ENCODE data around the gene ABLIM1.

Gene ABLIM1

DNA sequence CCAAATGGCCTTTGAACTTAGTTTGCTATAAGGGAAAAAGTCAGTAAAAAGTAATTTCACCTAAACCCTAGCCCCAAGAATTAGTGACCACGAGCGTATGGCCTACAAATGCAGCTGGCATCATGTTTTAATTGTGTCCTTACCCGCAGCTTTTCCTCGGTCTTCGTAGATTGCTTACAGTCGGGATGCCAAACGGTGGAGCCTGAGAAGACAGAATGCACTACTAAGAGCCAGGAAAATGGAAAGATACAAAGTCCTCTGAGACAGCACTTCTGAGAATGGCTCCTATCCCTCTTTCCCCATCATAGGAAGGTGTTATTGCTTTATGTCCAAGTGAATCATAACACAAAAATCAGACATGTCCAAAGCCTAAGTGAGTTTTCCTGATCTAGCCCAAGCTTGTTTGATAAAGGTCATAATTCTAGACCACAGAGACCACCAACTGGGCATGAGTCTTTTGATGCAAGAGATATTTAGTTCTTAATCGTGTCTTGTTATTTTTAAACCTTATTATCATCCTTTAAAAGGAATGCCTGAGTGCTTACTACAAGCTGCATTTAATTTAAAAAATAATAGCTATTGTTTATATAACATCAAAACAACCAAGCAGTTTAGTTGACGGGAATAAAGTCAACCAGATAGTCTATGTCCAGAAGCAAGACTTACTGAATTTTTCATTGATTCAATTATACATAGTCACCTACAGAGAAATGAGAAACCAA, 170.1 kb downstream of the ABLIM1 start:
- no peak for DNase-seq (ENCODE audit: low read depth)

DNA sequence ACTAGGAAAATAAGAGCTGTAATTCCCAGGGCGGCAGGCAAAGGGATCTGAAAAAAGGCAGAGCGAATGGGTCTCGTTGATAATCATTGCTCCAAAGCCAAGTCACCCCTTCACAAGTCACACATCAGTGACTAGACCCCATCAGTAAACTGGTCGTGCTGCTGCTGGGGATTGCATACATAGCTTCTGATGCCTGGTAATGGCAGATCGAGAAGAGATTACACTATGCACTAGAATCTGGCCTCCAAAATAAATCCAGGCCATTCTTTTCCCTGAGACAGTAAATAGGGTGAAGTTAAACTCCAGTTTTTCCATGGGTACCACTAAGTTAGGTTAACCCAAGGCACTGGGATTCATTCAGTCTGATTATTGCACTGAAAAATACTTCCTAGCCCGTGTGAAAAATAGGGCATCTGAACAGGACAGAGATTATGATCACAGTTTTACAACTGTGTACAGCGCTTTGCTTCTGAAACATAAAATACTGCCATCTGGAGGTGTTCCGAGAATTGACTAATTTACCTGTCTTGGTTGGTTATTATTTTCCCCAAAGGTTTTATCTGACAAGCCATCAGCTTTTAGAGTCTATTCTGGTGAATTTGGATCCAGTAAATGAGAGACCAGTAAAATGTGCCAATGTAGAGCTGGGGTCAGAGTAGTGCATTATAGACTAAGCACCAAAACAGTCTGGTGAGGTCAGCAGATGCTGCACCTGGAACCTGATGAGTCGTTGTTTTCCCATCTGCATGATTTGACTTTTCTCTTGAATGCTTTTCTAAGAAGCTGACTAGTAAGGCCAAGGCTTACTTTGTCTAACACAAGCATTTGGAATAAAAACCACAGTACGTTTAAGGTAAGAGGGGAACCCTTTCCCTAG, 170.9 kb downstream of the ABLIM1 start:
- DNase-seq (ENCODE audit: low read depth) = no peak

- no peak for DNase-seq (ENCODE audit: low read depth)
Measured at GRCh38 chr10:114485696-114486400, 172.2 kb downstream of the ABLIM1 start.

DNA sequence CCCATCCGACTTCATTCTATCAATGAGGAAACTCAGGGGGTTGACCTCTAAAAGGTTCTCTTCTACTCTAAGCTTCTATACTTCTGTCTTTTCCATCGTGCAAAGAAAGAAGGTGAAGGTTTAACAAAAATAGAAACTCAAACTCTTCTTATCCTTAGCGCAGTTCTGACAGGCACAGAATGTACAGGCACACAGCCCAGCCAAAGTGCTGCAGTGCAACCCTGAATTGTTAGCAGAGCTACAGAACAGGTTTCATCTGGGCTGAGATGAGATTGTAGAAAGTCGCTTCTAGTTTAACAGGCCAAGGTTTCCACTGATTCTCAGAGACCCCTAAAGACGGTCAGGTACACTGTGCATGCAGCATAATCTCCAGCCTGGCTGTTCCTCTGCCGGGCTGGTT, 174.5 kb downstream of the ABLIM1 start:
- no peak for DNase-seq (ENCODE audit: low read depth)

DNA sequence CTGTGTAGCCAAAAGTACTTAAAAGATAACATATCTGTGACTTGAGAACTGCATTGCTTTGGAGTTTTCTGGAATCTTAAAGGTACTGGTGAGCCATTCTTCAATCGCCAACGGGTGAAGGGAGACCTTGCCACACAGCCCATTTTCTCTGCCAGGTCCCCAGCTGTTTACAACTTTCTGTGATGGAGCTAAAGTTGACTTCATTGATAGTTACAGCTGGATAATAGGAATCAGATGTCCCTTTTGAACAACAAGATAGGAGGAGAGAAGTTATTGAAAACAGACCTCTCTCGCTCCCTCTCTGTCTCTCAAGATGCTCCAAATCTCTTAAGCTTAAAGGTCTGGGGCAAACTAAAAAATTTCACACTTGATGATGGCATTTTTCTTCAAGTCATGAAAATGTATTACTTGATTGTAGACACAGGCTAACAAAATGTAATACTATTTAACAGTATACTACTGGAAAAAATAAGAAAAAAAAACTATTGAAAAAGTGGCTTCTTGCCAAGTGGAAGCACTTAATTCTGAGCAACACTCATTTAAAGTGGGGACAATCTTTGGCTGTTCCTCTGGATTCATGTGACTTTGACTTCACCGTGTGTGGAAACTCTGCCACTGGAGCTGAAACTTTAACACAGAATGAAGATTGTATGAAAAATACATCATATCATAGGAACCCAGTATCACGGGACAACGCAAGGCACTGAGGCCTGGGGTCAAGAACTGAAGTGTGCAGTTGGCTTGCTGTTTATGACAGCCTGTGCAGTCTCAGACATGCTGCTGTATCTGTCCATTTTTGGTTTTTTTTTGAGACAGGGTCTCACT, 175.4 kb downstream of the ABLIM1 start:
- no peak for DNase-seq (ENCODE audit: low read depth)

GRCh38 chr10:114481055-114481454, 177.0 kb downstream of the ABLIM1 start:
- no peak for DNase-seq (ENCODE audit: low read depth)

- DNase-seq (ENCODE audit: low read depth) = no peak
Measured at GRCh38 chr10:114479836-114480235, 178.2 kb downstream of the ABLIM1 start.

- no peak for DNase-seq (ENCODE audit: low read depth)
Measured at GRCh38 chr10:114479307-114479706, 178.8 kb downstream of the ABLIM1 start.

DNA sequence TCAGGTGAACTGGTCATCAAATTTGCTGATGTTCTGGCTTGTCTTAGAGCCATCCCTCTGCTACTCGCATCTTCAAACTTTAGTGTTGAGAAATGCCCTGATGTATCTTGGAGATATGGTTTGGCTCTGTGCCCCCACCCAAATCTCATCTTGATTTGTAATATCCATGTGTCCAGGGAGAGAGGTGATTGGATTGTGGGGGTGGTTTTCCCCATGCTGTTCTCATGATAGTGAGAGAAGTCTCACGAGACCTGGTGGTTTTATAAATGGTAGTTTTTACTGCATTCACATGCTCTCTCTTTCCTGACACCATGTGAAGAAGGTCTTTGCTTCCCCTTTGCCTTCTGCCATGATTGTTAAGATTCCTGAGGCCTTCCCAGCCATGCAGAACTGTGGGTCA, 179.8 kb downstream of the ABLIM1 start:
- no peak for DNase-seq (ENCODE audit: low read depth)

DNA sequence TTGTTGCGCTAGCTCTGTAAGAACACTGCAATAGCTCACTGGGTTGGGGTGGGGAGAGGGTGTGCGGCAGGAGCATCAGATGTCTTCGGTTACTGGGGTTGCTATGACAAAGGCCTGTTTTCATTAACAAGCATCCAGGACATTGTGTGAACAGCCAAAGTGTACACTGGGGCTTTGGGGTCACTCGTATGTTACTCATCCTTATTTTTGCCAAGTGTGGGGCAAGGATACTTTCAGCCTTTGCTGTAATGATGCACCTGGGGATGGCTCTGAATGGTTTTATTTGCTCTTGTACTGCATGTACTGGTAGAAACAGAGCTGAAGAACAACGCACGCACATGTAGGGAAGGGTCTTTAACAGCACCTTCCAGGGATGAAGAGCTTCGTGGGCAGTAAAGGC, 180.8 kb downstream of the ABLIM1 start:
- DNase-seq (ENCODE audit: low read depth) = no peak

- no peak for DNase-seq (ENCODE audit: low read depth)
Measured at GRCh38 chr10:114474989-114475388, 183.1 kb downstream of the ABLIM1 start.

DNA sequence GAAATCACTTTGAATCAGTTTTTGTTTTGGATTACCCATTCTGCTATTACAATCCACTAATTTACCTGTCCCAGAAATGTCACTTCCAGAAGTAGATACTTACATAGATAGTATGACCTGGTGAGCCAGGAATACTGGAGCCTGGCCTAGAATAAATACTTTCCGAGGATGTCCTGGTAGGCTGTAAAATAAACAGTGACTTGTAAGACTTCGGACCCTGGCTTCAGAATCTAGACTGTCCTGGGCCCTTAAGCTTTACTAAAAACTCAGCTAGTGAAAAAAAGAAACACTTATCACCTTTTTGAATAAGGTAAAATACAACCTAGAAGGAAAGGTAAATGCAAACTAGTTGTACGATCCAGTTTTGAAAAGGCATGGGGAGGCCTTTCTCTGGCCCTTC, 184.3 kb downstream of the ABLIM1 start:
- no peak for DNase-seq (ENCODE audit: low read depth)

- no peak for DNase-seq (ENCODE audit: low read depth)
Measured at GRCh38 chr10:114472877-114473253, 185.2 kb downstream of the ABLIM1 start.

GRCh38 chr10:114471906-114472876, 185.9 kb downstream of the ABLIM1 start:
- DNase-seq (ENCODE audit: low read depth) = no peak

DNA sequence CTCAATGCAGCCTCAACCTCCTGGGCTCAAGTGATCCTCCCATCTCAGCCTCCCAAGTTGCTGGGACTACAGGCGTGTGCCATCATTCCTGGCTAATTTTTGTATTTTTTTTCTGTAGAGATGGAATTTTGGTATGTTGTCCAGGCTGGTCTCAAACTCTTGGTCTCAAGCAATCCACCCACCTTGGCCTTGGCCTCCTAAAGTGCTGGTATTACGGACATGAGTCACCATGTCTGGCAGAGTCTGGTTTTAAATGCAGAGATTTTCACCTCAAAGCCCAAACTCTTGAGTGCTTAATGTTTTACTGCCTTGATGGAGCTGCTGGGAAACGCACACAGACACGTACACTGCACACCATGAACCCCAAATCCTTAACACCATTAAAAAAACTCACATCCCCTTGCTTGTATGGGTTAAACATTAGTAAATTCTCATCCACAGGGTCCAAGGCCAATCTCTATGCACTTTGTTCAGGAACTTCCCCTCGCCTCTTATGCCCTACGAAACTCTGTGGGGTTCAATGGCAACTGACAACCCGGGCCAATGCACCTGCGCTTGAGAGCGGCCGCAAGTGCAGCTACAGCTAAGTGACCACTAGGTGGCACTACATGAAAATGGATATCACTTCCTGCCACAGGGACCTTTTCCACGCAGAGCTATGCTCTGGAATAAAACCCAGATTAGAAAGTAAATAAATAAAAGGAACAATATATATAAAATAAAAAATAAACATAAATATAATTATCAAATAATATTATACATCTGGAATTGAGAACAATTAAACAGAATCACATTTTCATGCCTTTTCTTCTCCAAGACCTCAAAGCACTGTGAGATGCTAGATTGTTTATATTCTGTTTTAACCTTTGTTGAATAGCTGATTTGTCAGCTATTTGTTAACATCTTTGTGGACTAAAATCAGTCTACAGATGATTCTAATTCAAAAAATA, 186.8 kb downstream of the ABLIM1 start:
- DNase-seq (ENCODE audit: low read depth) = peak; percentile 35

GRCh38 chr10:114470361-114470760, 187.7 kb downstream of the ABLIM1 start:
- no peak for DNase-seq (ENCODE audit: low read depth)

- DNase-seq (ENCODE audit: low read depth) = no peak
Measured at GRCh38 chr10:114458955-114459354, 199.1 kb downstream of the ABLIM1 start.

DNA sequence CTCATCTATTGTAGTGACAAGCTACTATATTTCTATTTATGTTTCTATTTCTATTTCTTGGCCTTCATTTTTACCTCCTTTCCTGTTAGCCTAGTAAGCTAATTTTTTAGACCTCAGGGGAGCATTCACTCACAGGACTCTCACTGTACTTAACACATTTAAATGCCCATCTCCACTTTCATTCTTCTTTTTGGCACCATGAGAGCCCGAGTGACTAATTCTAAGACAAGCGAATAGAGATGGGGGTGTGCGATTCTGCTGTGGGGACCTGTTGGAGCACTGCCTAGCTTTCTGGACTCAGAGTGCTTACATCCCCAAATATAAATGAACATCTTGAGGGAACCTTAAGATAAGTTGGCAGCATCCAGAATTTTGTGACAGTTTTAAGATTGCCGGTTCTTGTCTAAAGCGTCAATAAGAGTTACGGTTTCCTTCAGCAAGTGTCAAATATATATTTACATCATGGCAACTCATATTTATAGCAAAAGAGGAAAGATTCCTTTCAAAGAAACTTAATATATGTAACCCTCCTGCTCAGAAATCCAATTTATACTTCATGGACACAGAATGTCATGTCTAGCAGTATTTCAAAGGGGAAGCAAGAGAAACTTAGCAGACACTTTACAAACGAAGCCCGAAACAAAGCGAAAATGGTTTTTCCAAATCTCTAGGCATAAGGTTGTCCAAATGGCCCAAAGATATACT, 199.7 kb downstream of the ABLIM1 start:
- DNase-seq (ENCODE audit: low read depth) = no peak

DNA sequence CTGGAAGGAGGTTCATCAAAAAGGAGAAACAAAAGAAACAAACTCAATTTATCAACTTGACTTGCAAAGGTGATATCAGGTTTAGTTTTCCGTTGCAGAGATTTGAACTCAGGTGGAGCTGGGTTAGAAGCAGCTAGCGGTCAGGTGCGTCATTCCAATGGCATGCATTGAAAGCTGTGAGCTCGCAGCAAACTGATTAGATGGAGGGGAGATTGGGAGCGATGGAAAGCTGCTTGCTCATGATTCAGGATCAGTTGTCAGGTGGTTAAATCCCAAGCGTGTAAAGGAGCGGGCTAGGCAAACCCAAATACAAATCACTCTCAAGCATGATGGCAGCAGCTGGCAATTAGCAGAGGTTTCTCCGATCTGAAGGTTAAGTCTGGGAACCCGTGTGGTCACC, 204.5 kb downstream of the ABLIM1 start:
- no peak for DNase-seq (ENCODE audit: low read depth)

All from GM04504 (cell line).